Left ventricle myocardium inferior (tissue), 1 donor: ENCODE data around the gene TFB1M. TPM values are rescaled to one million over a fixed set of nuclear protein-coding genes. Genes with fewer than 3 reads are reported as not detected.

ENCODE experiments used
- DNase-seq: peaks from one replicate; pipeline ENCODE4 v3.0.0-alpha.2; 2020
- H3K27ac ChIP-seq: fragments of 200-600 bp; replicated peaks from 2 replicates; pipeline ENCODE4 v1.8.0; 2021
- H3K27me3 ChIP-seq: fragments of 200-600 bp; 2 replicates; pipeline ENCODE4 v1.8.0; 2021; ENCODE audit warnings: low read depth
- H3K36me3 ChIP-seq: fragments of 200-600 bp; 2 replicates; pipeline ENCODE4 v1.8.0; 2021
- H3K4me1 ChIP-seq: fragments of 200-600 bp; 2 replicates; pipeline ENCODE4 v1.8.0; 2021
- H3K4me3 ChIP-seq: fragments of 200-600 bp; 2 replicates; pipeline ENCODE4 v1.8.0; 2021; ENCODE audit warnings: mild to moderate bottlenecking, moderate library complexity
- H3K9me3 ChIP-seq: fragments of 200-600 bp; replicated peaks from 2 replicates; pipeline ENCODE4 v1.8.0; 2021
- intact Hi-C: fragments of 100-400 bp; cut with micrococcal nuclease; formaldehyde crosslinking; loops from one replicate; pipeline ENCODE4 v1.11.0; 2022
- total RNA-seq: library from RNA; stranded (reverse); fragmentation: NEBNext Ultra II Directional; extraction: Animal tissue kit (Norgen Biotek cat#: 25700); gene quantifications from one replicate; pipeline ENCODE4 v1.2.1, GENCODE V29; 2021
- TF ChIP-seq, protein P1 (sequence below): fragments of 200-600 bp; IDR thresholded peaks from 2 replicates; pipeline ENCODE4 v1.8.0; 2021; ENCODE audit warnings: antibody characterized with exemption, mild to moderate bottlenecking, borderline replicate concordance
- donor health status: DM: no; HTN: yes; CAD: no; lungs with severe emphysema.

Gene TFB1M
- total RNA-seq, 1 donor from 2014 or later: 18.8 TPM

DNA sequence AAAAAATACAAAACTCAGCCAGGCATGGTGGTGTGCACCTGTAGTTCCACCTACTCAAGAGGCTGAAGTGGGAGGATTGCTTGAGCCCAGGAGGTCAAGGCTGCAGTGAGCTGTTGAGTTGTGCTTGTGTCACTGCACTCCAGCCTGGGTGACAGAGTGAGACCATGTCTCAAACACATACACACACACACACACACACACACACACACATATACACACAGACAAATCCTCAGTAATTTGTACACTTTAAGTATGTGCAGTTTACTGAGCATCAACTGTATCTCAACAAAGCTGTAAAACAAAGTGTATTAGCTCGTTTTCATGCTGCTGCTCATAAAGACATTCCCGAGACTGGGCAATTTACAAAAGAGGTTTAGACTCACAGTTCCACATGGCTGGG, 7.3 kb downstream of the TFB1M start:
- no peaks in the 10 kb centered on the region for H3K27me3 ChIP-seq
- no peak for DNase-seq
- H3K36me3 ChIP-seq: peaks cover 21% of the 10 kb centered on the region
- no peak overlapping the region for H3K27ac ChIP-seq
- intact Hi-C loops: no loop called here
- H3K9me3 ChIP-seq: no peaks in the 10 kb centered on the region
- H3K4me1 ChIP-seq: peaks cover 20% of the 10 kb centered on the region
- no peak overlapping the region for H3K4me3 ChIP-seq
- TF ChIP-seq, protein P1, sequence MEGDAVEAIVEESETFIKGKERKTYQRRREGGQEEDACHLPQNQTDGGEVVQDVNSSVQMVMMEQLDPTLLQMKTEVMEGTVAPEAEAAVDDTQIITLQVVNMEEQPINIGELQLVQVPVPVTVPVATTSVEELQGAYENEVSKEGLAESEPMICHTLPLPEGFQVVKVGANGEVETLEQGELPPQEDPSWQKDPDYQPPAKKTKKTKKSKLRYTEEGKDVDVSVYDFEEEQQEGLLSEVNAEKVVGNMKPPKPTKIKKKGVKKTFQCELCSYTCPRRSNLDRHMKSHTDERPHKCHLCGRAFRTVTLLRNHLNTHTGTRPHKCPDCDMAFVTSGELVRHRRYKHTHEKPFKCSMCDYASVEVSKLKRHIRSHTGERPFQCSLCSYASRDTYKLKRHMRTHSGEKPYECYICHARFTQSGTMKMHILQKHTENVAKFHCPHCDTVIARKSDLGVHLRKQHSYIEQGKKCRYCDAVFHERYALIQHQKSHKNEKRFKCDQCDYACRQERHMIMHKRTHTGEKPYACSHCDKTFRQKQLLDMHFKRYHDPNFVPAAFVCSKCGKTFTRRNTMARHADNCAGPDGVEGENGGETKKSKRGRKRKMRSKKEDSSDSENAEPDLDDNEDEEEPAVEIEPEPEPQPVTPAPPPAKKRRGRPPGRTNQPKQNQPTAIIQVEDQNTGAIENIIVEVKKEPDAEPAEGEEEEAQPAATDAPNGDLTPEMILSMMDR: no peak

DNA sequence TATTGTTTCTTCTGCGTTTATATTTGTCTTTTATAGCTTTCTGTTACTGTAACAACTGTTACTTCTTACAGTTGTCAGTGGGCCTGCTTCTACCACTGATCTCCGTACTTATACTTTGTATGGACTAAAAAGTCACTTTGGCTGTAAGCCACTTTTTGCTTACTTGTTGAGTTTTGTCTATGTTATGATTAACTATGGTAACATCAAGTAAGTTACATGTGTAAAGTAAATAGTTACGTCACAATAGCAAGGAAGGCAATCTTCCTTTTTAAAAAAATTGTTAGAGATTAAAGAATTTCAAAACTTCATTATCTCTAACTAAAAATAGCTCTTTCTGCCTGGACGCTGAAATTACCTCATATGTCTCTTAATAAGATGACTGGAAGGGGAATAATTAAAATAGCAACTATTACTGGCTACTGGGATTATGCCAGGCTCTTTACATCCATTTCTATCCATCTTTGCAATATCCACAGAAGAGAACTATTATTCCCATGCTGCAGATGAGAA, 10.9 kb downstream of the TFB1M start:
- Histone ChIP-seq H3K9me3 (no peaks in the 10 kb centered on the region), H3K27ac (no peak overlapping the region), H3K4me3 (no peak overlapping the region), H3K36me3 (peaks cover 24% of the 10 kb centered on the region), H3K4me1 (peaks cover 14% of the 10 kb centered on the region), H3K27me3 (no peaks in the 10 kb centered on the region)
- intact Hi-C loops: no loop called here
- DNase-seq: no peak
- TF ChIP-seq, protein P1: no peak

DNA sequence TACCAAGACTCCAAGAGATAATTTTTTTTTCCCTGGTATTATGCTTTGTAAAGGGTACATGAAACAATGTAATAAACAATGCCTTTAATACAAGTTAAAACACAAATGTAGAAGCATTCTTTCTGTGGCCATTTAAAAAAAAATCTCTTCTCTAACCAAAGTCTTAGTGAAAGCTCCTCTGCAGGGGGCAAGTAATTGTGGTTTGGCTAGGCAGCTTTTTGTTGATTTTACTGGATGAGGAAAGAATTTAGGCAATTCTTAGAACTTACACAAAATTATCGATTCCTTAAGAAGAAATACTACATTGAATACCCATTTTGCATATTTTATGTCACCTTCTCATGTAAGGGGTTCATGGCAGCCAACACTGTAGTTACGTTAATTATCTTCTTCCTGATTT, 12.4 kb downstream of the TFB1M start:
- TF ChIP-seq, protein P1: no peak
- Histone ChIP-seq H3K27me3 (no peaks in the 10 kb centered on the region), H3K36me3 (peaks cover 26% of the 10 kb centered on the region), H3K9me3 (no peaks in the 10 kb centered on the region), H3K4me3 (no peak overlapping the region), H3K27ac (no peak overlapping the region), H3K4me1 (peaks cover 14% of the 10 kb centered on the region)
- no peak for DNase-seq
- intact Hi-C loops: no loop called here

DNA sequence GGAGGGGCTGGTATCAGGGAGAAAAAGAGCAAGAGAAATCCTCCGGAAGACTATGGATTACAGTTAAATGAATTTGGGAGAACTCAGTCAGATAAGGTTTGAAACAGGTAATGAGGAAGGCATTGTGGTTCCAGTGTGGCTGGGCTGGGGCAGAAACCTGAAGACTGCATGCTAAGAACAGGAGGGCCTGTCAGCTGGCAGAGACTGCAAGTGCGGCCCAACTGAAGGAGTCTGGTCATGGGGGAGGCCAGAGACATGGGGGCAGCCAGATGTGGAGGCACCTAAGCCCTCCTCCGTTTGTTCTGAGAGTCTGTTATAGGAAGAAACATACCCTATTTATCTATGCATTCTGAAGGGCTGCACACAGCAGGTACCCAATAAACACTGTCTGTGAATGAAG, 16.6 kb downstream of the TFB1M start:
- H3K9me3 ChIP-seq: no peaks in the 10 kb centered on the region
- no peak for DNase-seq
- no peaks in the 10 kb centered on the region for H3K27me3 ChIP-seq
- peaks cover 57% of the 10 kb centered on the region for H3K36me3 ChIP-seq
- peaks cover 9% of the 10 kb centered on the region for H3K4me1 ChIP-seq
- intact Hi-C loops: no loop called here
- no peak overlapping the region for H3K27ac ChIP-seq
- H3K4me3 ChIP-seq: no peak overlapping the region
- TF ChIP-seq, protein P1: no peak

DNA sequence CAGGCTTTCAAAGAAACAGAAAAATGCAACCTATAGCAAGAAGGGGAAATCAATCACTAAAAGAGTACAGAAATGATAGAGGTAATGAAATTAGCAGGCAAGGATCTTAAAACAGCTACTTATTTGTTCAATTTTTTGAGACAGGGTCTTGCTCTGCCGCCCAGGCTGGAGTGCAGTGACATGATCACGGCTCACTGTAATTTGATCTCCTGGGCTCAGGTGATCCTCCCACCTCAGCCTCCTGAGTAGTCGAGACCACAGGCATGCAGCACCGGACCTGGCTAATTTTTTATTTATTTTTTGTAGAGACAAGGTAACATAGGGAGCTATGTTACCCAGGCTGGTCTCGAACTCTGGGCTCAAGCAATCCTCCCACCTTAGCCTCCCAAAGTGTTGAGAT, 21.6 kb downstream of the TFB1M start:
- TF ChIP-seq, protein P1: no peak
- intact Hi-C loops: no loop called here
- peaks cover 66% of the 10 kb centered on the region for H3K36me3 ChIP-seq
- peaks cover 26% of the 10 kb centered on the region for H3K4me1 ChIP-seq
- DNase-seq: no peak
- H3K27ac ChIP-seq: no peak overlapping the region
- no peaks in the 10 kb centered on the region for H3K9me3 ChIP-seq
- H3K27me3 ChIP-seq: no peaks in the 10 kb centered on the region
- H3K4me3 ChIP-seq: no peak overlapping the region
